ENCODE results near the gene TBC1D22B. TPM values are rescaled to one million over a fixed set of nuclear protein-coding genes. Genes with fewer than 3 reads are reported as not detected.

TBC1D22B gene
- total RNA-seq, 2 donors from 2014 or later = 7.7 to 11.6 TPM

- no peak for TF ChIP-seq CTCF (IDR thresholded peaks at IDR 0.05)
- no peak for ATAC-seq (ENCODE audit: insufficient number of reproducible peaks, low FRiP score, low read depth)
- no peaks in the 10 kb centered on the region for H3K27me3 ChIP-seq (replicated peaks; ENCODE audit: insufficient read depth)
These were observed 53.4 kb downstream of the TBC1D22B start for GRCh38 chr6:37310966-37311365.

GRCh38 chr6:37311741-37312473, 54.3 kb downstream of the TBC1D22B start:
- H3K27ac ChIP-seq = no peak overlapping the region
- no peaks in the 10 kb centered on the region for H3K27me3 ChIP-seq (replicated peaks; ENCODE audit: insufficient read depth)
- no peak for ATAC-seq (ENCODE audit: insufficient number of reproducible peaks, low FRiP score, low read depth)
- no peak overlapping the region for H3K4me3 ChIP-seq
- peaks cover 8 to 19% of the 10 kb centered on the region in 2 donors for H3K4me1 ChIP-seq (ENCODE audit: control insufficient read depth in 1 of 2, low read depth in 2 of 2)
- no peak for TF ChIP-seq CTCF (IDR thresholded peaks at IDR 0.05)
- no peaks in the 10 kb centered on the region for H3K9me3 ChIP-seq
- peaks cover 33% of the 10 kb centered on the region for H3K36me3 ChIP-seq
- no peak for DNase-seq (ENCODE audit: low spot score)

More at GRCh38 chr6:37310966-37311365, 53.4 kb downstream of the TBC1D22B start:
- Histone ChIP-seq H3K4me3 (no peak overlapping the region), H3K27ac (no peak overlapping the region), H3K4me1 (ENCODE audit: control insufficient read depth in 1 of 2, low read depth in 2 of 2) (peaks cover 8 to 19% of the 10 kb centered on the region in 2 donors), H3K9me3 (no peaks in the 10 kb centered on the region), H3K36me3 (peaks cover 26% of the 10 kb centered on the region)
- DNase-seq (ENCODE audit: low spot score) = no peak

GRCh38 chr6:37313723-37314486, 56.3 kb downstream of the TBC1D22B start:
- no peak for DNase-seq (ENCODE audit: low spot score)
- no peak for ATAC-seq (ENCODE audit: insufficient number of reproducible peaks, low FRiP score, low read depth)
- no peak overlapping the region for H3K4me3 ChIP-seq
- peaks cover under 1 to 4% of the 10 kb centered on the region in 2 donors for H3K4me1 ChIP-seq (ENCODE audit: control insufficient read depth in 1 of 2, low read depth in 2 of 2)
- TF ChIP-seq CTCF (IDR thresholded peaks at IDR 0.05) = no peak
- no peaks in the 10 kb centered on the region for H3K9me3 ChIP-seq
- peaks cover 48% of the 10 kb centered on the region for H3K36me3 ChIP-seq
- H3K27me3 ChIP-seq (replicated peaks; ENCODE audit: insufficient read depth) = no peaks in the 10 kb centered on the region
- no peak overlapping the region for H3K27ac ChIP-seq

- no peaks in the 10 kb centered on the region for H3K4me1 ChIP-seq (ENCODE audit: control insufficient read depth in 1 of 2, low read depth in 2 of 2)
- H3K36me3 ChIP-seq = peaks cover 48% of the 10 kb centered on the region
- H3K9me3 ChIP-seq = no peaks in the 10 kb centered on the region
- TF ChIP-seq CTCF (IDR thresholded peaks at IDR 0.05) = no peak
- H3K4me3 ChIP-seq = no peak overlapping the region
- no peak for ATAC-seq (ENCODE audit: insufficient number of reproducible peaks, low FRiP score, low read depth)
- H3K27ac ChIP-seq = no peak overlapping the region
- H3K27me3 ChIP-seq (replicated peaks; ENCODE audit: insufficient read depth) = no peaks in the 10 kb centered on the region
- no peak for DNase-seq (ENCODE audit: low spot score)
These were observed 57.0 kb downstream of the TBC1D22B start for GRCh38 chr6:37314487-37315156.

- no peak for TF ChIP-seq CTCF (IDR thresholded peaks at IDR 0.05)
- H3K27ac ChIP-seq = no peak overlapping the region
- H3K4me3 ChIP-seq = no peak overlapping the region
- no peaks in the 10 kb centered on the region for H3K4me1 ChIP-seq (ENCODE audit: control insufficient read depth in 1 of 2, low read depth in 2 of 2)
- H3K36me3 ChIP-seq = peaks cover 48% of the 10 kb centered on the region
- ATAC-seq (ENCODE audit: insufficient number of reproducible peaks, low FRiP score, low read depth) (no peak), DNase-seq (ENCODE audit: low spot score) (no peak)
- no peaks in the 10 kb centered on the region for H3K27me3 ChIP-seq (replicated peaks; ENCODE audit: insufficient read depth)
- H3K9me3 ChIP-seq = no peaks in the 10 kb centered on the region
These were observed 57.6 kb downstream of the TBC1D22B start for GRCh38 chr6:37315157-37315515.

Data from thoracic aorta (tissue), 2 donors.